Skeletal muscle tissue (tissue), 4 donors: ENCODE data around the gene CRYBA2. TPM values are rescaled to one million over a fixed set of nuclear protein-coding genes. Genes with fewer than 3 reads are reported as not detected.
A peak's percentile ranks its signal among the peaks of the same experiment; 100 is the strongest.

Experiments
- H3K27ac ChIP-seq: one replicate; pipeline ENCODE4 v1.7.0; 2013; ENCODE audit warnings: mild to moderate bottlenecking, low read depth, low read length, inconsistent platforms
- H3K27me3 ChIP-seq, 3 donors: one replicate each; pipeline ENCODE4 v1.7.0; 2013; ENCODE audit warnings: low read length in 3 of 3; ENCODE audit not compliant: control insufficient read depth in 3 of 3, insufficient read depth in 3 of 3
- H3K36me3 ChIP-seq, 3 donors: one replicate each; pipeline ENCODE4 v1.7.0; 2013; ENCODE audit warnings: low read length in 3 of 3; ENCODE audit not compliant: control insufficient read depth in 3 of 3, insufficient read depth in 3 of 3
- H3K4me1 ChIP-seq, 3 donors: one replicate each; pipeline ENCODE4 v1.7.0; 2013; ENCODE audit warnings: low read length in 3 of 3, mild to moderate bottlenecking in 3 of 3; ENCODE audit not compliant: control insufficient read depth in 3 of 3, insufficient read depth in 3 of 3
- H3K4me3 ChIP-seq, 3 donors: one replicate each; pipeline ENCODE4 v1.7.0; 2013; ENCODE audit warnings: low read length in 3 of 3
- H3K9ac ChIP-seq, 3 donors: one replicate each; pipeline ENCODE4 v1.7.0; 2013; ENCODE audit warnings: low read length in 3 of 3, mild to moderate bottlenecking in 3 of 3, moderate library complexity in 2 of 3, low read depth in 1 of 3
- H3K9me3 ChIP-seq, 3 donors: one replicate each; pipeline ENCODE4 v1.7.0; 2013; ENCODE audit warnings: low read length in 3 of 3; ENCODE audit not compliant: control insufficient read depth in 3 of 3
- total RNA-seq: library from RNA; depleted of rRNA; stranded (reverse); fragments of >200 nt; gene quantifications from one replicate; pipeline ENCODE4 v1.2.3, GENCODE V29; 2014
- donor health status: Osteomylitis.

Gene CRYBA2
- total RNA-seq, 1 donor from 2014 or later = not detected

DNA sequence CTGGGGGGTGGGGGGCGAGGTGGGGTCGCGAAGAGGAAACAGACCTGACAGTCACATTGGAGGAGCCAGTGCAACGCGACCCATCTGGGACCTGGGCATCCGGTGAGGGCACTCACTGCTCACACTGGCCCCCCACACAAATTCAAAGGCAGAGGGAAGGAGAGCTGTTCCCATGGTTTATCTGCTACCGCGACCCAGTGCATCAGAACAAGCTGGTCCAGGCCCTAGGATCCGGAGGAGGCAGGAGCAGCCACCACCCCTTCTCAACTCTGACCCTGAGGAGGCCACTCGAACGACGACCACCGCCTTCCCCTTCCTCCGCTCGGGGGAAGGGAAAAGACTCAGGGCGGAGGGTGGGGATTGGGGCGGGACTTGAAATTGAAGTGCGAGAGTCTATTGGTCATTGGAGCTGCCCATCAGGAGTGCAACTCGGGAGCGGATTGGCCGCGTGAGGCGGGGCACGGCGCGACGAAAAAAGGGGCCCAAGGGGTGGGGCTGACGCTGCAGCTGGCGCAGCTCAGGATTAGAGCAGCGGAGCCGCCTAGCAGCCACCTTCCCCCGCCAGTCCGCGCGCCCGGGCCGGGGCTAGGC, 34.0 kb downstream of the CRYBA2 start, which contains the start of gene CDK5R2:
TSS of gene CDK5R2 (plus strand) at position 526 of the 591 bp plus-strand sequence. CDS start 155 bp downstream, outside the sequence.
- Histone ChIP-seq H3K4me1 (peaks cover 3 to 5% (median 3%) of the 10 kb centered on the region in 3 donors), H3K36me3 (no peaks in the 10 kb centered on the region), H3K9me3 (no peaks in the 10 kb centered on the region), H3K27me3 (peaks cover 61 to 77% (median 67%) of the 10 kb centered on the region in 3 donors), H3K27ac (no peak within 1 kb of the TSS), H3K4me3 (peak within 1 kb of the TSS in 1 of 3 donors; percentile 55), H3K9ac (no peak within 1 kb of the TSS)

DNA sequence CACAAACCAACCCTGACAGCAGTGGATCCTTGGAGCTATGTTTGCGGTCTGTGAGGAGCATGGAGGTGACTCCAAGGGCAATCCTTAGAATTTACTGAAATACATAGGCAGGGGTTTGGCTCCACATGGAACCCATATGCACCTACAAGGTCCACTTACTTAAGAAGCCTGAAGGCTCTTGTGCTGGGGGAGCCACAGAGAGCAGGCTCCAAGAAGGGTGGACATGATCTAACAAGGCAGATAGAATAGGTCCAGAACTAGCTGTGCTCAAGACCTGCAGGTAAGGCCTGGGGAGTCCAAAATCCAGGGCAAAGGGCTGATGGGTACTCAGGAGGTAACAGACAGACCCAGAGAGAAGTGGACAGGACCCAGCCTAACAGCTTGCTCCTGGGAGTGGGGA, 34.9 kb downstream of the CRYBA2 start:
- Histone ChIP-seq H3K27me3 (peaks cover 55 to 77% (median 65%) of the 10 kb centered on the region in 3 donors), H3K4me1 (peaks cover 3 to 5% (median 3%) of the 10 kb centered on the region in 3 donors), H3K4me3 (no peak overlapping the region), H3K9ac (no peak overlapping the region), H3K9me3 (no peaks in the 10 kb centered on the region), H3K27ac (no peak overlapping the region), H3K36me3 (no peaks in the 10 kb centered on the region)

DNA sequence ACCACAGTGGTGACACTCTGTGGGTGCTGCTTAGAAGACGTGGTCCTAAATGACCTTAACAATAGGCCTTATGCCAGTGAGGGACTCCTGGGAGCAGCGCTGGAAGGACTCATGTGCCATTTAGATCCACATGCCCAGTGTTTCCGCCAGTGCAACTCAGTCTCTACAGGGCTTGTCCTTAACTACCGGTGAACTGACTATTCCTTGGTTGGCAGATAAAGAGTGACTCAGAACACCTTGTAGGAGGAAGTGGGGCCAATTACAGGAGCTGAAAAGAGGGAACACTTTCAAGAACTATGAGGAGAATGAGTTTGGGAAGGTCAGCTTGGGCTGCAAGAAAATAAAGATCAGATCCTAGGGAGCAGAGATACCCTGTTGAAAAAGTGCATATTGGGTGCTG, 35.6 kb downstream of the CRYBA2 start:
- Histone ChIP-seq H3K27ac (no peak overlapping the region), H3K36me3 (no peaks in the 10 kb centered on the region), H3K27me3 (peaks cover 49 to 74% (median 63%) of the 10 kb centered on the region in 3 donors), H3K9me3 (no peaks in the 10 kb centered on the region), H3K9ac (no peak overlapping the region), H3K4me1 (peaks cover 3 to 5% (median 3%) of the 10 kb centered on the region in 3 donors), H3K4me3 (no peak overlapping the region)

DNA sequence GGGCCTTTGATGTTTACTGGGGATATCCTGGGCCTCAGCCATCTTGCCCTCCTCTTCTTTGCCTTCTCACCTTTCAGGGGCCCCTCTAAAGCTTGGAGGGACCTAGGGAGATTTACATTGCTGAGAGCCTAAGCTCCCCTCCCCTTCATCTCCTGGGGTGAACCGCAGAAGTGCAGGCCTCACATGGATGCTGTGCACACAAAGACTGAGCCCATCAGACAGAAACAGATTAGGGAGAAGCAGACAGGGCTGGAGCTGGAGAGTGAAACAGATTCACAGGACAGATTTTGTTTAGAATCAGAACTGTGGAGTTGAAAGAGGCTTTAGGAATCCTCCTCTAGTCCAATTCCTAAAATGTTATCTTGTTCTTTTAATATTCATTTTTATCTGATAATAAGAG, 37.2 kb downstream of the CRYBA2 start:
- Histone ChIP-seq H3K27ac (no peak overlapping the region), H3K9ac (no peak overlapping the region), H3K36me3 (no peaks in the 10 kb centered on the region), H3K4me3 (no peak overlapping the region), H3K4me1 (peaks cover 3 to 5% (median 3%) of the 10 kb centered on the region in 3 donors), H3K27me3 (peaks cover 36 to 58% (median 52%) of the 10 kb centered on the region in 3 donors), H3K9me3 (no peaks in the 10 kb centered on the region)

DNA sequence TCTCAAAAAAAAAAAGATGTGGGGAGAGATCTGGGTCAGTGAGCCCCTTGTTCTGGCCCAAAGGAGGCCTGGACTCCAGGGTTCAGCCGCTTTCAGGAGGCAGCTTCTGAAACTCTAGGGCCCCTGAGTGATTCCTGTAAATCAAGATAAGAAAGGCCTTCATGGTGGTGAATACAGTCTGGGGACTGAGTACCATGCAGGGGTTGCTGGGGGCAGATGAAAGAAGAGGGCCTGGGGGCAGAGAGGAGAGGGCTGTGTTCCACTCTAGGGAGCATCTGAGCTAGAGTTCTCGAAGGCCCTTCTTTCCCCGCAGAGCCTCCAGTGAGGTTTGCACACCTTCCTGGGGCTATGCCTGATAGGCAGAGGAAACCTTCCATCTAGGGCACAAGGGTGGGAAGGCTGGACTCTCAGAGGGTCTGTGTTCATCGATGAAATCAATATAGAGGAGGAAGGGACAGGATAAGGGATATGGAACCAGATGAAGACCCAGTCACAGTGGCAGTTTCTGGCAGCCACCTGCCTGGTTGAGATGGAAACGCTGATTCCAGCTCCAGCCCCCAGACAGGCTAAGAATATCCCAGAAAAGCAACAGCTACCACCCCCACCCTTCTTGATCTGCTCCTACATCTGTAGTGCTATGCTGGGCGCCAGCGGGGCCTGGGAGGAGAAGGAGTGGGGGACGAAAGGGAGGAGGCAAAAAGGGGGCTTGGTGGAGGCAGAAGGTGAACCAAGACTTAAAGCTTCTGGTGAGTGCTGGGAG, 38.5 kb downstream of the CRYBA2 start:
- no peaks in the 10 kb centered on the region for H3K9me3 ChIP-seq
- H3K4me1 ChIP-seq = peaks cover 0 to 2% (median 0%) of the 10 kb centered on the region in 3 donors
- no peak overlapping the region for H3K4me3 ChIP-seq
- no peaks in the 10 kb centered on the region for H3K36me3 ChIP-seq
- H3K27me3 ChIP-seq = peaks cover 28 to 50% (median 43%) of the 10 kb centered on the region in 3 donors
- no peak overlapping the region for H3K27ac ChIP-seq
- H3K9ac ChIP-seq = no peak overlapping the region

DNA sequence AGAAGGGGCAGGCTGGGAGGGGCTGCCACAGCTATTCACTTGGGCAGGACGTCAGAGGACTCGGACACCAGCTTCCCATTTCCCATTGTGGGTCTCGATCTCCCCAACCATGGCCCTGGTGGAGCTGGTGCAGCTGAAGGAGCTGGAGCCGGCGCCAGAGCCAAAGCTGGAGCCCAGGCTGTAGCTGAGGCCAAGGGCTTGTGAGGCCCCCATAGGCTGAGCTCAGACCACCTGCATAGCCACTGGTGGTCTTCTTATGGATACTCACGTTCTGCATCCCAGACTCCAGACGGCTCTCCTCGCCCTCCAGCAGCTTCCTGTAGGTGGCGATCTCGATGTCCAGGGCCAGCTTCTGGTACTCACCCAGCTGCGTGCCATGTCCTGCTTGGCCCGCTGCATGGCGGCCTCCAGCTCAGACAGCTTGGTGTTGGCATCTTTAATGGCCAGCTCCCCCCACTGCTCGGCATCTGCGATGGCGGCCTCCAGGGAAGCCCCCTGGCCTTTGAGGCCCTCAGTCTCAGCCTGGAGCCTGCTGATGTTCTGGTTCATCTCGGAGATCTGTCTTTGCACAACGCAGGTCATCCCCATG, 39.8 kb downstream of the CRYBA2 start:
- no peaks in the 10 kb centered on the region for H3K9me3 ChIP-seq
- peaks cover 20 to 38% (median 36%) of the 10 kb centered on the region in 3 donors for H3K27me3 ChIP-seq
- H3K4me3 ChIP-seq = no peak overlapping the region
- no peak overlapping the region for H3K9ac ChIP-seq
- no peaks in the 10 kb centered on the region for H3K4me1 ChIP-seq
- no peak overlapping the region for H3K27ac ChIP-seq
- no peaks in the 10 kb centered on the region for H3K36me3 ChIP-seq

DNA sequence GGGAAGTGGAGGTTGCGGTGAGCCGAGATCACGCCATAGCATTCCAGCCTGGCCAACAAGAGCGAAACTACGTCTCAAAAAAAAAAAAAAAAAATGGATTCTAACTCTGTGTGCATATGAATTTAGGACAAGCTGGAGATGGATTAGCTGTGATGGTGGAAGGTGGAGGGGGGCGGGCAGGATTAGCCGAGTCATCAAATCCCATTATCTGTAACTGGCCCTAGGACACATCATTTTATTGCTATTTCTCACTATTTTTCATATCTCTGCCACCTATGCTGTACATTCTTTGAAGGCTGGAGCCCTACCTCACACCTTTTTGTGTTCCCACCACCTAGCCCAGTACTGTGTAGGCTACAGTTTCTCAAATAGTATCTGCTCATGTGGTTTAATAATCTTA, 41.1 kb downstream of the CRYBA2 start:
- Histone ChIP-seq H3K9me3 (no peaks in the 10 kb centered on the region), H3K27me3 (peaks cover 7 to 33% (median 26%) of the 10 kb centered on the region in 3 donors), H3K4me3 (no peak overlapping the region), H3K9ac (no peak overlapping the region), H3K27ac (no peak overlapping the region), H3K36me3 (no peaks in the 10 kb centered on the region), H3K4me1 (no peaks in the 10 kb centered on the region)

DNA sequence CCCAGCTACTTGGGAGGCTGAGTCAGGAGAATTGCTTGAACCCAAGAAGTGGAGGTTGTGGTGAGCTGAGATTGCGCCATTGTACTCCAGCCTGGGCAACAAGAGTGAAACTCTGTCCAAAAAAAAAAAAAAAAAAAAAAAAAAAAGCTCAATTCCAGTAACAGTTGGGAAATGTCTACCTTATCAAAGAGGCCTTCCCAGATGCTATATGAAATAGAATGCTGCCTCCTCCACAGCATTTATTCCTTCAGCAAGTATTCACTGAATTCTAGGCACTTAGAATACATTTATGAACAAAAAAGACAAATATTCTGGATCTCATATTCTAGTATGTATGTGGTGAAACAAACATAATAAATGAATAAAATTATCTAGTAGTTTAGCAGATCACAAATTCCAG, 46.6 kb downstream of the CRYBA2 start:
- Histone ChIP-seq H3K9ac (no peak overlapping the region), H3K27ac (no peak overlapping the region), H3K4me1 (no peaks in the 10 kb centered on the region), H3K27me3 (peaks cover 6 to 15% (median 12%) of the 10 kb centered on the region in 3 donors), H3K4me3 (no peak overlapping the region), H3K36me3 (no peaks in the 10 kb centered on the region), H3K9me3 (no peaks in the 10 kb centered on the region)

DNA sequence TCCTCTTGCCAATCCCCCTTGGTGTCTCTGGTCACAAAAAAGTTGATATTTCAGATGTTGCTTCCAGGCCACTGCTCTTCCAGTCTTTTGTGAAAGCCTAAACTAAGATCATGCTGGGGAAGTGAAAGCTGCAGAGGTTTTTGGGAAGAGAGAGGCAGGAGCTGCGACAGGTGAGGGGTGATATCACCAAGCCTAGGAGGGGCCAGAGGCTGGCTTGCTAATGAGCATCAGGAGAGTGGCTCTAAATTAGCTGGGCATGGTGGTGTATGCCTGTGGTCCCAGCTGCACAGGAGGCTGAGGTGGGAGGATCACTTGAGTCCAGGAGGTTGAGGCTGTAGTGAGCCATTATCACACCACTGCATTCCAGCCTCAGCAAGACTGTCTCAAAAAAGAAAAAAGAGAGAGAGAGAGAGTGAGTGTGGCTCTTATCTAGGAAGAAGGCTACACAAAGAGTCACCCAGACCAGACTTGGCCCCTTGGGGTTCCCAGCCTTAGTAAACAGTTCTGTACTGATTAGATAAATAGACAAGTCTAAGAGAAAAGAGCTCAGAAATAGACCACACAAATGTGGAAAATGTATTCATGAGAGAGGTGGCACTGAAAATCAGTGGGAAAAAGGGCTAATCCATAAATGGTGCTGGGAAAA, 48.3 kb downstream of the CRYBA2 start:
- H3K27me3 ChIP-seq = peaks cover 6 to 15% (median 12%) of the 10 kb centered on the region in 3 donors
- no peaks in the 10 kb centered on the region for H3K36me3 ChIP-seq
- no peaks in the 10 kb centered on the region for H3K4me1 ChIP-seq
- no peak overlapping the region for H3K4me3 ChIP-seq
- H3K9me3 ChIP-seq = no peaks in the 10 kb centered on the region
- no peak overlapping the region for H3K27ac ChIP-seq
- H3K9ac ChIP-seq = no peak overlapping the region
